Stimulated activated memory B cell treated with anti-CD40 and anti-IgM and Interleukin-4, amounts not matched to agents 10 μg/mL and 1 μg/mL and 100 μg/mL, for 72 hours (primary cell): ENCODE data around the gene TAB3.

Experiments used
- ATAC-seq: fragments of 150-1000 bp; cut with Tn5 transposase; 2 replicates; pipeline ENCODE4 v1.10.0; 2021
- H3K27ac Mint-ChIP-seq: one replicate; pipeline ENCODE4 v1.8.0; 2022; ENCODE audit warnings: mild to moderate bottlenecking, mixed read lengths
- H3K27me3 Mint-ChIP-seq: one replicate; pipeline ENCODE4 v1.8.0; 2022; ENCODE audit warnings: mixed read lengths
- H3K36me3 Mint-ChIP-seq: one replicate; pipeline ENCODE4 v1.8.0; 2022; ENCODE audit warnings: mixed read lengths
- H3K4me1 Mint-ChIP-seq: one replicate; pipeline ENCODE4 v1.8.0; 2022; ENCODE audit warnings: mixed read lengths
- H3K4me3 Mint-ChIP-seq: one replicate; pipeline ENCODE4 v1.8.0; 2022; ENCODE audit warnings: mild to moderate bottlenecking, moderate library complexity, mixed read lengths
- H3K9me3 Mint-ChIP-seq: one replicate; pipeline ENCODE4 v1.8.0; 2022; ENCODE audit warnings: mixed read lengths

TAB3 gene

DNA sequence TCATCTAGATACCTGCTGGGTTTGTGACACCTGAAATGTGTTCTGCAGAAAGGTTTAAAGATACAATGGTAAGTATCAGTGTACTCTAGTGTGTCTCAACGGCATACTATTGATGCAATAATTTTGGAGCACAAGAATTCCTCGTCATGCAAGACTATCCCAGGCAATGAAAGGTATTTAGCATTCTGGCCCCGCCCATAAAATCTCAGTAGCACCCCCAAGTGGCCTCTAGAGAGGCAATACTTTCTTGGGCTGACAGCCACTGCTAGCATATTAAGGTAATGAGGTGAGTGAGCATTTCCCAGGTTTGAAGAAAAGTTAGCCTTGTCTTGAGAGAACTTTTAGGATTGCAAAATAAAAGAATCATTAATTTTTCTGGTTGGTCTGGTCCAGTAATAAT is 24.0 kb downstream of the TAB3 start:
- no peaks in the 10 kb centered on the region for H3K27me3 Mint-ChIP-seq
- ATAC-seq = no peak
- H3K27ac Mint-ChIP-seq = no peak overlapping the region
- no peaks in the 10 kb centered on the region for H3K4me1 Mint-ChIP-seq
- no peak overlapping the region for H3K4me3 Mint-ChIP-seq
- peaks cover 2% of the 10 kb centered on the region for H3K36me3 Mint-ChIP-seq
- H3K9me3 Mint-ChIP-seq = no peaks in the 10 kb centered on the region

DNA sequence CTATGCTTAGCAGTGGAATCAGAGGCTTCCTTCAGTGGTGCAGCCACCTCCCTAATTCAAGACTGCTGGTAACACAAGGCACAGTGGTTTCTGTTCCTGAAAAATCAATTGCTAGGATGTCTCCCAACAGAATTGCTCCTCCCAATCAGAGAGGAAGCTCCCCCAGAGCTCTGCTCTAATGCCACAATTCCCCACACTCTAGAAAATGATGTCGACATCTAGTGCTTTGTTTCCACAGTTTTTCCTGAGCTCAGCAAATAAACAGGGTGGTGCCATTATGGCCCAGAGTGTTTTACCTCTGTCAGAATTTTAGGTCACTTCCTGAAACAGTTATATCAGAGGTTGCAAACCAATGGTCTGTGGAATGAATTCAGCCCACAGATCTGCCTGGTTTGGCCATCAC is 24.7 kb downstream of the TAB3 start:
- no peak for ATAC-seq
- H3K27me3 Mint-ChIP-seq = no peaks in the 10 kb centered on the region
- no peak overlapping the region for H3K4me3 Mint-ChIP-seq
- no peak overlapping the region for H3K27ac Mint-ChIP-seq
- no peaks in the 10 kb centered on the region for H3K9me3 Mint-ChIP-seq
- no peaks in the 10 kb centered on the region for H3K4me1 Mint-ChIP-seq
- H3K36me3 Mint-ChIP-seq = peaks cover 8% of the 10 kb centered on the region

- H3K4me3 Mint-ChIP-seq = no peak overlapping the region
- H3K27me3 Mint-ChIP-seq = no peaks in the 10 kb centered on the region
- ATAC-seq = no peak
- H3K27ac Mint-ChIP-seq = no peak overlapping the region
- peaks cover 8% of the 10 kb centered on the region for H3K36me3 Mint-ChIP-seq
- H3K4me1 Mint-ChIP-seq = no peaks in the 10 kb centered on the region
- no peaks in the 10 kb centered on the region for H3K9me3 Mint-ChIP-seq
These were observed 25.1 kb downstream of the TAB3 start for GRCh38 chrX:30863974-30864373.

DNA sequence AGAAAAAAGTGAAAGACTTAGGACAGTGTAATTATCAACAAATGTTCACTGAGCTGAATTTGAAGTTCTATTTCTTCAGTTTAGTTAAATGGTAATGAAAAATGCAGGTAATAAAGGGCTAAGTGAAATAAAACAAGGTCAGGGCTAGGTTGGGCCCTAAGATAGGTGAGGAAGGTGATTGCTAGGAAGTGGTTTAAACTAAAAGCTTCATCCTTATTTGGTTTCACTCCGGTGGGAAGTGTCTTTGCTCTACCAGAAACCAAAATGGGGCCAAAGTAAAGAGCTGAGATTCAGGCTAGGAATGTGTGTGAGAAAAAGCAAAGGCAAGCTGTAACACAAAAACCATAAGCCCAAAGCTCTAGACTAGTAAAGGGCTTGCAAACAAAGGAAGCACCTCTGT is 31.0 kb downstream of the TAB3 start:
- Mint-ChIP-seq H3K9me3 (no peaks in the 10 kb centered on the region), H3K4me3 (no peak overlapping the region), H3K27me3 (no peaks in the 10 kb centered on the region), H3K27ac (no peak overlapping the region), H3K36me3 (peaks cover 40% of the 10 kb centered on the region), H3K4me1 (no peaks in the 10 kb centered on the region)
- no peak for ATAC-seq

GRCh38 chrX:30851449-30851848 is 37.6 kb downstream of the TAB3 start:
- Mint-ChIP-seq H3K9me3 (no peaks in the 10 kb centered on the region), H3K4me3 (no peak overlapping the region), H3K27me3 (no peaks in the 10 kb centered on the region), H3K27ac (peak overlapping the region; percentile 41), H3K4me1 (peaks cover 7% of the 10 kb centered on the region), H3K36me3 (peaks cover 37% of the 10 kb centered on the region)
- no peak for ATAC-seq

DNA sequence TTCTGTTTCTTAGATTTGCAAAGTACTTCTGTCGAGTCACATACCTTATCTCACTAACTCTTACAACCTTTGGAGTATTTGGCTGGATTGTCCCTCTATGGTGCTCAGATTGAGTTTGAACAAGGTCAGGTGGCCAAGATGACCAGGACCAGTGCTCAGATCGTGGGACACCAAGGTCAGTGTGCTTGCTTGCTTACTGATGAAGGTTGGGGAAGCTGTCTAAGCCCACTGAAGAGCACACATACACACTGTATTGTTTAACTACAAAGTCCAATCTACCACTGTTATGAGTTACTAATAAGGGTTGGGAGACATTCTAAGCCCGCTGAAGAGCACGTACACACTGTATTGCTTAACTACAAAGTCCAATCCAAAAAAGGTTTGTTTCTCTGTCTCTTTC is 53.7 kb downstream of the TAB3 start:
- no peak for ATAC-seq
- Mint-ChIP-seq H3K36me3 (peaks cover 21% of the 10 kb centered on the region), H3K27ac (no peak overlapping the region), H3K4me1 (no peaks in the 10 kb centered on the region), H3K4me3 (no peak overlapping the region), H3K27me3 (no peaks in the 10 kb centered on the region), H3K9me3 (no peaks in the 10 kb centered on the region)

- no peak for ATAC-seq
These were observed 55.2 kb downstream of the TAB3 start for GRCh38 chrX:30833896-30834295.

DNA sequence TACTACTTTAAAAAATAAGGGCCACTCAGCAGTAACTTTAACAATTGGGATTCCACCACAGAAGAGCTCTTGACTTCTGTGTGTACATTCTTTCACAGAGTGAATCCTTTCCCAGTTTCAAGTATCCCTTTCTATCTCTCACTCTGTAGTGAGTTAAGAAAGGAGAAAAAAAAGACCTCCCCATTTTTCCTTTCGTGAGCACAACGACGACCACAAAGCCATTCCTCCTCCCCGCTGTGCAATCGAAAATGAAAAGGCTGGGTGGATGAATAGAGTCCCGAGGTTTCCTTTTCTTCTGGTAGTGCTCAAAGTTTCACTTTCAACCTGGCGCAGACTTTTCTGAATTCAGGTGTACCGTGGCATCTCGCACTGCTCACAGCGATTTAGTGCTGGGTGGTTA is 58.0 kb downstream of the TAB3 start:
- no peak overlapping the region for H3K4me3 Mint-ChIP-seq
- ATAC-seq = no peak
- H3K27ac Mint-ChIP-seq = no peak overlapping the region
- peaks cover 5% of the 10 kb centered on the region for H3K36me3 Mint-ChIP-seq
- H3K4me1 Mint-ChIP-seq = no peaks in the 10 kb centered on the region
- no peaks in the 10 kb centered on the region for H3K9me3 Mint-ChIP-seq
- H3K27me3 Mint-ChIP-seq = no peaks in the 10 kb centered on the region

More at GRCh38 chrX:30833896-30834295, 55.2 kb downstream of the TAB3 start:
- H3K4me1 Mint-ChIP-seq = no peaks in the 10 kb centered on the region
- no peaks in the 10 kb centered on the region for H3K9me3 Mint-ChIP-seq
- H3K27ac Mint-ChIP-seq = no peak overlapping the region
- H3K36me3 Mint-ChIP-seq = peaks cover 6% of the 10 kb centered on the region
- H3K27me3 Mint-ChIP-seq = no peaks in the 10 kb centered on the region
- H3K4me3 Mint-ChIP-seq = no peak overlapping the region

DNA sequence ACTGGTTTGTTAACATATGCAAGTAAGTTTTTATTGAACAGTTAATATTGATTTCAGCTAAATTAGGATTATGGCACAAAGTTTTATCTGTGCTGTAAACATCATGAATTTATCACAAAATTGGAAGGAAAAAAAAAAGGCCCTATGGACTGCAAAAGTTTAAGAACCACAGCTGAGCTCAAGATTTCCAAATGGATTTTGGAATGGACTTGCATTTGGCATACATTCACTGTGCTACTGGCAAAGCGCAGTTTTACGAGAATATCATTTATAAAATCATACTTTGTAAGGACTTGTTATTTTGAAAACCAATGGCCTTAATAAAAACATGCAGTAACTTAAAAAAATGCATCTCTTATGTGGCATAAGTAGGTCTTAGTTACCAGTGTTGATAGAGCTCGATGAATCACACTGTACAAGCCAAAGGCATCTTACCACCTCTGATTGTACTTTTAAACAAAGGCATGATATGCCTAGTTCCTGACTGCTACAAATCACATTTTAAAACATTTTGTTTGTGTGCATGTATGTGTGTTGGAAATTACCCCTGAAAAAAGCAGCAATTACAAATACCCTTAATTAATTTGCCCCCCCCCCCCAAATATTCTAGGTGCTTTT is 58.6 kb downstream of the TAB3 start:
- Mint-ChIP-seq H3K4me1 (no peaks in the 10 kb centered on the region), H3K9me3 (no peaks in the 10 kb centered on the region), H3K27me3 (no peaks in the 10 kb centered on the region), H3K36me3 (peaks cover 2% of the 10 kb centered on the region), H3K27ac (no peak overlapping the region), H3K4me3 (no peak overlapping the region)
- no peak for ATAC-seq

- no peak overlapping the region for H3K27ac Mint-ChIP-seq
- no peak for ATAC-seq
- H3K27me3 Mint-ChIP-seq = no peaks in the 10 kb centered on the region
- H3K36me3 Mint-ChIP-seq = no peaks in the 10 kb centered on the region
- no peak overlapping the region for H3K4me3 Mint-ChIP-seq
- no peaks in the 10 kb centered on the region for H3K9me3 Mint-ChIP-seq
- peaks cover 14% of the 10 kb centered on the region for H3K4me1 Mint-ChIP-seq
These were observed 64.8 kb downstream of the TAB3 start for GRCh38 chrX:30824275-30824674.

DNA sequence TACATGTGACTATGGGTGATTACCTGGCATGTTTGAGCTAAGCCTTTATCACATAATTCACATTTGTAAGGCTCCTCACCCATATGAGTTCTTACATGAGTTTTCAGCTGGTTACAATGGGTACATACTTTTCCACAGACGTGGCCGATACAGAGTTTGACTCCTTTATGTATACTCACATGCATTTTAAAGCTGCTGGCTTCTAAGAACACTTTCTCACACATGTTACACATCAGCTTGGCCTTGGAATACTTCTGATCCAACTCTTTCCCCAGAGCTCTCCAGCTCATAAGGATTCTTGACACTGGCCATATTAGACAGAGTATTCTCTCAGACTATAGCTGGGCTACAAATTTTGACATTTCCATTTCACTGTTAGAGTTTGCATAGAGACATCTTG is 66.3 kb downstream of the TAB3 start:
- Mint-ChIP-seq H3K27me3 (no peaks in the 10 kb centered on the region), H3K36me3 (no peaks in the 10 kb centered on the region), H3K27ac (no peak overlapping the region), H3K4me1 (peaks cover 18% of the 10 kb centered on the region), H3K4me3 (no peak overlapping the region), H3K9me3 (no peaks in the 10 kb centered on the region)
- no peak for ATAC-seq

DNA sequence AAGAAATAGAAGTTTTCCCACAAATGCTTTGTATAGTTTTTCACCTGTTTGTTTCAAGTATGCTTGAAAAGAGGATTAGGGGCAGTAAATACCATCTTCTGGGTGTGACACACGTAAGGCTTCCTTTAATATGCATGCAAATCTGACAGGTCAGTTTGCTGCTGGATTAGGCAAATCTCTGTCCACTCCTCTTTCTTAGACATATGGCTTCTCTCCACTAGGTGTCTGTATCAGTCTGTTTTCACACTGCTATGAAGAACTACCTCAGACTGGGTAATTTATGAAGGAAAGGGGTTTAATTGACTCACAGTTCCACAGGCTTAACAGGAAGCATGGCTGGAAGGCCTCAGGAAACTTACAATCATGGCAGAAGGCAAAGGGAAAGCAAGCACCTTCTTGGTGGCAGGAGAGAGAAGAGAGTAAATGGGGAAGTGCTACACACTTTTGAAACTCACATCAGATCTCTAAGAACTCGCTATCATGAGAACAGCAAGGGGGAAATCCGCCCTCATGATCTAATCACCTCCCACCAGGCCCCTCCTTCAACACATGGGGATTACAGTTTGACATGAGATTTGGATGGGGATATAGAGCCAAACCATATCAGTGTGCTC is 66.9 kb downstream of the TAB3 start:
- H3K27ac Mint-ChIP-seq = peak overlapping the region; percentile 66
- no peak overlapping the region for H3K4me3 Mint-ChIP-seq
- H3K27me3 Mint-ChIP-seq = no peaks in the 10 kb centered on the region
- H3K9me3 Mint-ChIP-seq = no peaks in the 10 kb centered on the region
- H3K36me3 Mint-ChIP-seq = no peaks in the 10 kb centered on the region
- H3K4me1 Mint-ChIP-seq = peaks cover 18% of the 10 kb centered on the region
- ATAC-seq = peak; percentile 78

DNA sequence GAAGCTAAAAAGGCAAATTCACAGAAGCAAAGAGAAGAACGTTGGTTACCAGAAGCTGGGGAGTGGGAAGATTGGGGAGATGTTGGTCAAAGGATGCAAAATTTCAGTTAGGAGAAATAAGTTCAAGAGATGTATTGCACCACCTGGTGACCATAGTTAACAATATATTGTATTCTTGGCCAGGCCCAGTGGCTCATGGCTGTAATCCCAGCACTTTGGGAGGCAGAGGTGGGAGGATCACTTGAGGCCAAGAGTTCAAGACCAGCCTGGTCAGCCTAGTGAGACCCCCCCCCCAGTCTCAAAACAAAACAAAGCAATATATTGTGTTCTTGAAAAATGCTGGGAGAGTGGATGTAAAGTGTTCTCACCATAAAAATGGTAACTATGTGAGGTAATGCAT is 67.9 kb downstream of the TAB3 start:
- no peak for ATAC-seq
- Mint-ChIP-seq H3K27me3 (no peaks in the 10 kb centered on the region), H3K36me3 (no peaks in the 10 kb centered on the region), H3K4me3 (no peak overlapping the region), H3K9me3 (no peaks in the 10 kb centered on the region), H3K4me1 (peaks cover 18% of the 10 kb centered on the region), H3K27ac (no peak overlapping the region)

DNA sequence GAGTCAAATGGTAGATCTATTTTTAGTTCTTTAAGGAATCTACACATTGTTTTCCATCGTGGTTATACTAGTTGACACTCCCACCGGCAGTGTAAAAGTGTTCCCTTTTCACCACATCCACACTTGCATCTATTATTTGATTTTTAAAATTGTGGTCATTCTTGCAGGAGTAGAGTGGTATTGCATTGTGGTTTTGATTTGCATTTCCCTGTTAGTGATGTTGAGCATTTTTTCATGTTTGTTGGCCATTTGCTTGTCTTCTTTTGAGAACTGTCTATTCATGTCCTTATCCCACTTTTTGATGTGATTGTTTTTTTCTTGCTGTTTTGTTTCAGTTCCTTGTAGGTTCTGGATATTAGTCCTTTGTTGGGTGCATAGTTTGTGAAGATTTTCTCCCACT is 70.0 kb downstream of the TAB3 start:
- H3K27me3 Mint-ChIP-seq = no peaks in the 10 kb centered on the region
- H3K36me3 Mint-ChIP-seq = no peaks in the 10 kb centered on the region
- no peak for ATAC-seq
- peaks cover 25% of the 10 kb centered on the region for H3K4me1 Mint-ChIP-seq
- H3K27ac Mint-ChIP-seq = no peak overlapping the region
- H3K4me3 Mint-ChIP-seq = no peak overlapping the region
- no peaks in the 10 kb centered on the region for H3K9me3 Mint-ChIP-seq

DNA sequence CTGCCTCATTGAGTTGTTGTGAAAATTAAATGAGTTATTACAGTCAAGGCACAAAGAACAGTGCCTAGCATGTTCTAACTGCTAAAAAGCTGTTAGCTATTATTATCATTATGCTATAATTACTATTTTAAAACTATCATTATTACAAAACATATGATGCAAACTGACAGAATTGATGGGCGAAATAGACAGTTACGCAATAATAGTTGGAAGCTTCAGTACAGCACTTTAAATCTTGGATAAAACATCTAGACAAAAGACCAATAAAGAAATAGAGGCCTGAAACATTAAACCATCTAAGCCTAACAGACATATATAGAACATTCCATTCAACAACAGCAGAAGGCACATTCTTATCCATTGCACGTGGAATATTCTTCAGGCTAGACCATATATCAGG is 73.0 kb downstream of the TAB3 start:
- Mint-ChIP-seq H3K27ac (no peak overlapping the region), H3K4me1 (peaks cover 25% of the 10 kb centered on the region), H3K27me3 (no peaks in the 10 kb centered on the region), H3K36me3 (no peaks in the 10 kb centered on the region), H3K4me3 (no peak overlapping the region), H3K9me3 (no peaks in the 10 kb centered on the region)
- ATAC-seq = no peak

DNA sequence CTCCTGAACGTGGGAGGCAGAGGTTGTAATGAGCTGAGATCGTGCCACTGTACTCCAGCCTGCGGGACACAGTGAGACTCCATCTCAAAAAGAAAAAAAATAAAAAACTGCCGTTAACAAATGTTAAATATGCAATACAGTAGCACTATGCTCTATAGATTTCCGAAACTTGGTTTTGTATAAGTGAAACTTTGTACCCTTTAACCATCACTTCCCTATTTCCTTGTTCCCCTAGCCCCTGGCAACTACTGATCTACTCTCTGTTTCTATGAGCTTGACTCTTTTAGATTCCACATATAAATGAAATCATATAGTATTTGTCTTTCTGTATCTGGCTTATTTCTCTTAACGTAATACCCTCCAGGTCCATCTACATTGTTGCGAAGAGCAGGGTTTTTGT is 74.1 kb downstream of the TAB3 start:
- H3K36me3 Mint-ChIP-seq = no peaks in the 10 kb centered on the region

More for the DNA sequence above, 74.1 kb downstream of the TAB3 start:
- Mint-ChIP-seq H3K27ac (no peak overlapping the region), H3K4me3 (no peak overlapping the region), H3K9me3 (no peaks in the 10 kb centered on the region), H3K4me1 (peaks cover 25% of the 10 kb centered on the region), H3K27me3 (no peaks in the 10 kb centered on the region)
- no peak for ATAC-seq
